Gastrocnemius medialis (tissue), 4 donors: ENCODE data around the gene CACNA1D.

Source experiments
- POLR2A ChIP-seq, 2 donors: fragments of 450-650 bp; IDR thresholded peaks; one replicate each; pipeline ENCODE4 v1.6.1; 2017; ENCODE audit warnings: antibody characterized with exemption in 2 of 2, mild to moderate bottlenecking in 2 of 2, moderate library complexity in 2 of 2
- TF ChIP-seq, protein P1 (sequence below), 5 experiments: fragments of 450-650 bp in 3 of 5; fragments of 200-600 bp in 2 of 5; sonication (generic) in 2 of 5; IDR thresholded peaks in 4 of 5; conservative IDR thresholded peaks in 1 of 5; 1 replicate in 4 of 5; 2 replicates in 1 of 5; pipeline ENCODE4 v1.5.1; 2016 to 2019; ENCODE audit warnings: antibody characterized with exemption in 5 of 5, mild to moderate bottlenecking in 3 of 5, moderate library complexity in 3 of 5

- TF ChIP-seq, protein P1, sequence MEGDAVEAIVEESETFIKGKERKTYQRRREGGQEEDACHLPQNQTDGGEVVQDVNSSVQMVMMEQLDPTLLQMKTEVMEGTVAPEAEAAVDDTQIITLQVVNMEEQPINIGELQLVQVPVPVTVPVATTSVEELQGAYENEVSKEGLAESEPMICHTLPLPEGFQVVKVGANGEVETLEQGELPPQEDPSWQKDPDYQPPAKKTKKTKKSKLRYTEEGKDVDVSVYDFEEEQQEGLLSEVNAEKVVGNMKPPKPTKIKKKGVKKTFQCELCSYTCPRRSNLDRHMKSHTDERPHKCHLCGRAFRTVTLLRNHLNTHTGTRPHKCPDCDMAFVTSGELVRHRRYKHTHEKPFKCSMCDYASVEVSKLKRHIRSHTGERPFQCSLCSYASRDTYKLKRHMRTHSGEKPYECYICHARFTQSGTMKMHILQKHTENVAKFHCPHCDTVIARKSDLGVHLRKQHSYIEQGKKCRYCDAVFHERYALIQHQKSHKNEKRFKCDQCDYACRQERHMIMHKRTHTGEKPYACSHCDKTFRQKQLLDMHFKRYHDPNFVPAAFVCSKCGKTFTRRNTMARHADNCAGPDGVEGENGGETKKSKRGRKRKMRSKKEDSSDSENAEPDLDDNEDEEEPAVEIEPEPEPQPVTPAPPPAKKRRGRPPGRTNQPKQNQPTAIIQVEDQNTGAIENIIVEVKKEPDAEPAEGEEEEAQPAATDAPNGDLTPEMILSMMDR (IDR thresholded peaks at IDR 0.05 in 4 of 5, conservative IDR thresholded peaks at IDR 0.05 in 1 of 5), result no peak
- TF ChIP-seq POLR2A (IDR thresholded peaks at IDR 0.05), result no peak
These were observed 254.3 kb downstream of the CACNA1D start for GRCh38 chr3:53748512-53749271.
